Osteoblast (primary cell): ENCODE data around the gene ZBED4. TPM values are rescaled to one million over a fixed set of nuclear protein-coding genes. Genes with fewer than 3 reads are reported as not detected.

Source experiments
- DNase-seq: peaks from one replicate; pipeline ENCODE4 v3.0.0; 2011; ENCODE audit warnings: low spot score, mixed read lengths; ENCODE audit not compliant: insufficient read length; ENCODE audit errors: missing footprints
- H2AFZ ChIP-seq: 2 replicates; pipeline ENCODE4 v1.6.0; 2011; ENCODE audit warnings: mild to moderate bottlenecking, low read length
- H3K27ac ChIP-seq: 2 replicates; pipeline ENCODE4 v1.5.1; 2011; ENCODE audit warnings: mild to moderate bottlenecking, low read depth, low read length, moderate library complexity
- H3K27me3 ChIP-seq: 2 replicates; pipeline ENCODE4 v1.6.0; 2012; ENCODE audit warnings: mild to moderate bottlenecking, control low read depth, inconsistent platforms, low read length, moderate library complexity; ENCODE audit not compliant: insufficient read depth
- H3K36me3 ChIP-seq: 2 replicates; pipeline ENCODE4 v1.5.1; 2011; ENCODE audit warnings: mild to moderate bottlenecking, low read length, control low read depth, moderate library complexity; ENCODE audit not compliant: insufficient read depth
- H3K4me1 ChIP-seq: 2 replicates; pipeline ENCODE4 v1.5.1; 2011; ENCODE audit warnings: mild to moderate bottlenecking, low read length, control low read depth, moderate library complexity; ENCODE audit not compliant: insufficient read depth
- H3K4me2 ChIP-seq: 2 replicates; pipeline ENCODE4 v1.6.0; 2011; ENCODE audit warnings: mild to moderate bottlenecking, low read length; ENCODE audit not compliant: insufficient read depth
- H3K4me3 ChIP-seq: fragments of 200-600 bp; sonication (generic); 3 replicates; pipeline ENCODE4 v1.5.1; 2012; ENCODE audit warnings: mild to moderate bottlenecking, low read length, inconsistent platforms; ENCODE audit not compliant: insufficient read depth
- H3K79me2 ChIP-seq: 2 replicates; pipeline ENCODE4 v1.6.0; 2012; ENCODE audit warnings: mild to moderate bottlenecking, low read length, control low read depth, inconsistent platforms; ENCODE audit not compliant: insufficient read depth
- H3K9me3 ChIP-seq: 2 replicates; pipeline ENCODE4 v1.5.1; 2011; ENCODE audit warnings: low read depth, low read length, control low read depth
- H4K20me1 ChIP-seq: 2 replicates; pipeline ENCODE4 v1.6.0; 2012; ENCODE audit warnings: mild to moderate bottlenecking, low read length, control low read depth; ENCODE audit not compliant: insufficient read depth
- total RNA-seq: library from RNA; depleted of rRNA; stranded (reverse); fragments of >200 nt; gene quantifications from 2 replicates; pipeline ENCODE4 v1.2.3, GENCODE V29; 2012
- TF ChIP-seq, protein P1 (sequence below): IDR thresholded peaks from 2 replicates; pipeline ENCODE4 v1.5.1; 2011; ENCODE audit warnings: mild to moderate bottlenecking, low read depth, low read length, moderate library complexity; ENCODE audit errors: extremely low read depth

ZBED4 gene
- total RNA-seq, 1 donor: 8.3 TPM

DNA sequence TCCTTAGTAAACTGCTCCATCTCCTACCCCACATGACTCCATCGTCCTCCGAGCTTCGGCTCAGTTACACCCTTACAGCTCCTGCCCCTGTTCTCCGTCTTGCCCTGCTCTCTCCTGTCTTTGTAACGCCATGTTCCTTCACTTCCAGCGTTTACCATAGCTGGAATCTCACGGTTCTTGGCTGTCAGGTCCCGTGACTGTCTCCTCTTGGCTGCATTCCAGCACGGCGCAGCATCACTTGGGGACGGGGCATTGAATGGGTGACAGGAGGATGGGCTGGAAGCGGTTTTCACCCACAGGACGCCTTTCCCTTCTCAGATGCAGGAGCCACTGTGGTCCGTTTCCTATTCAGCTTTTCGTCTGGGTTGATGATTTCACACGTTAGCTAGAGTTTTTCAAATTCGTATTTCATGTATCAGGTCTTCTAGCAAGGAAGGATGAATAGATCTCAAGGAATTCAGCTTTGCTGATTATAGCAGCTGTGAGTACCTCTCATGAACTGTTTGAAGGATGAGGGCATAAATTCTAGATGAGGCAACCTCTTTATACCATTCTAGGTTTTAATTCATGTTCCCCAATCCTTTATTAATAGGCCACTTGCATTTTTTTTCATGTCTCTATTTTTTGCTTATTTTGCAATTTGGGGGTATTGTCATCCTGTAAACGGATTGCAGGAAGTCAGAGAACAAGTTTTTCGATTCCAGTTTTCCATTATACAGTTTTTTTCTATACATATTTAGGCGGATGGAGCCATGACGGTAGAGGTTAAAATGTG lies 29.1 kb downstream of the ZBED4 start:
- peaks cover 91% of the 10 kb centered on the region for H3K79me2 ChIP-seq
- H2AFZ ChIP-seq: no peak overlapping the region
- no peak for DNase-seq
- H3K4me2 ChIP-seq: no peak overlapping the region
- no peaks in the 10 kb centered on the region for H3K9me3 ChIP-seq
- peaks cover 28% of the 10 kb centered on the region for H4K20me1 ChIP-seq
- peaks cover 3% of the 10 kb centered on the region for H3K4me1 ChIP-seq
- H3K36me3 ChIP-seq: peaks cover 26% of the 10 kb centered on the region
- no peaks in the 10 kb centered on the region for H3K27me3 ChIP-seq
- no peak overlapping the region for H3K4me3 ChIP-seq
- TF ChIP-seq, protein P1, sequence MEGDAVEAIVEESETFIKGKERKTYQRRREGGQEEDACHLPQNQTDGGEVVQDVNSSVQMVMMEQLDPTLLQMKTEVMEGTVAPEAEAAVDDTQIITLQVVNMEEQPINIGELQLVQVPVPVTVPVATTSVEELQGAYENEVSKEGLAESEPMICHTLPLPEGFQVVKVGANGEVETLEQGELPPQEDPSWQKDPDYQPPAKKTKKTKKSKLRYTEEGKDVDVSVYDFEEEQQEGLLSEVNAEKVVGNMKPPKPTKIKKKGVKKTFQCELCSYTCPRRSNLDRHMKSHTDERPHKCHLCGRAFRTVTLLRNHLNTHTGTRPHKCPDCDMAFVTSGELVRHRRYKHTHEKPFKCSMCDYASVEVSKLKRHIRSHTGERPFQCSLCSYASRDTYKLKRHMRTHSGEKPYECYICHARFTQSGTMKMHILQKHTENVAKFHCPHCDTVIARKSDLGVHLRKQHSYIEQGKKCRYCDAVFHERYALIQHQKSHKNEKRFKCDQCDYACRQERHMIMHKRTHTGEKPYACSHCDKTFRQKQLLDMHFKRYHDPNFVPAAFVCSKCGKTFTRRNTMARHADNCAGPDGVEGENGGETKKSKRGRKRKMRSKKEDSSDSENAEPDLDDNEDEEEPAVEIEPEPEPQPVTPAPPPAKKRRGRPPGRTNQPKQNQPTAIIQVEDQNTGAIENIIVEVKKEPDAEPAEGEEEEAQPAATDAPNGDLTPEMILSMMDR: no peak
- no peak overlapping the region for H3K27ac ChIP-seq

DNA sequence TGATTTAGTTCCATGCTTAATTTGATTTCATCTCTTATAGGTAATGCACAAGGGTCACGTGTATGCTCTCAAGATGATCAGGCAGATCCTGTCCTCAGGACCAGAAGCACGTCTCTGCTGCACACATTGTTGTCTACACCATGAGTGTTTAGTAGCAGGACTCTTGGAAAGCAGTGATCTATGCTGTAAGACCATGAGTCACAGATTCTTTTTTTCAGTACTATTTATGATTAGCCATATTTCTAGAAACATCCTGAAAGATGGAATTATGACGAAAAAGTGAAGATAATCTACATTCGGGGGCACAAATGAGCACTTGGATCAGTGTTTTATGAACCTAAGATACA lies 29.6 kb downstream of the ZBED4 start:
- Histone ChIP-seq H3K4me2 (no peak overlapping the region), H3K36me3 (peaks cover 28% of the 10 kb centered on the region), H3K27me3 (no peaks in the 10 kb centered on the region), H3K79me2 (peaks cover 89% of the 10 kb centered on the region), H2AFZ (no peak overlapping the region), H3K4me3 (no peak overlapping the region), H3K9me3 (no peaks in the 10 kb centered on the region), H3K27ac (no peak overlapping the region), H3K4me1 (peaks cover 3% of the 10 kb centered on the region), H4K20me1 (peaks cover 26% of the 10 kb centered on the region)
- TF ChIP-seq, protein P1: no peak
- DNase-seq: peak; percentile 92

DNA sequence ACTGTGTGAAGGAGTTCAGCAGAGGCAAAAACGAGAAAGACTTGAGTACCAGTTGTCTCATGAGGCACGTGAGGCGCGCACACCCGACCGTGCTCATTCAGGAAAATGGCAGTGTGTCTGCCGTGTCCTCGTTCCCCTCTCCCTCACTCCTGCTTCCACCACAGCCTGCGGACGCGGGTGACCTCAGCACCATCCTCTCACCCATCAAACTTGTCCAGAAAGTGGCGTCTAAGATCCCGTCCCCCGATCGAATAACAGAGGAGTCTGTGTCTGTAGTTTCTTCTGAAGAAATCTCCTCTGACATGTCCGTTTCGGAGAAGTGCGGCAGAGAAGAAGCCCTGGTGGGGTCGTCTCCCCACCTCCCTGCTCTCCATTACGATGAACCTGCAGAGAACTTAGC lies 30.4 kb downstream of the ZBED4 start:
- no peak overlapping the region for H2AFZ ChIP-seq
- H4K20me1 ChIP-seq: peaks cover 26% of the 10 kb centered on the region
- no peak overlapping the region for H3K4me2 ChIP-seq
- no peak for DNase-seq
- H3K9me3 ChIP-seq: no peaks in the 10 kb centered on the region
- peaks cover 3% of the 10 kb centered on the region for H3K4me1 ChIP-seq
- peaks cover 88% of the 10 kb centered on the region for H3K79me2 ChIP-seq
- TF ChIP-seq, protein P1: no peak
- H3K27me3 ChIP-seq: no peaks in the 10 kb centered on the region
- H3K27ac ChIP-seq: no peak overlapping the region
- peaks cover 28% of the 10 kb centered on the region for H3K36me3 ChIP-seq
- H3K4me3 ChIP-seq: no peak overlapping the region

DNA sequence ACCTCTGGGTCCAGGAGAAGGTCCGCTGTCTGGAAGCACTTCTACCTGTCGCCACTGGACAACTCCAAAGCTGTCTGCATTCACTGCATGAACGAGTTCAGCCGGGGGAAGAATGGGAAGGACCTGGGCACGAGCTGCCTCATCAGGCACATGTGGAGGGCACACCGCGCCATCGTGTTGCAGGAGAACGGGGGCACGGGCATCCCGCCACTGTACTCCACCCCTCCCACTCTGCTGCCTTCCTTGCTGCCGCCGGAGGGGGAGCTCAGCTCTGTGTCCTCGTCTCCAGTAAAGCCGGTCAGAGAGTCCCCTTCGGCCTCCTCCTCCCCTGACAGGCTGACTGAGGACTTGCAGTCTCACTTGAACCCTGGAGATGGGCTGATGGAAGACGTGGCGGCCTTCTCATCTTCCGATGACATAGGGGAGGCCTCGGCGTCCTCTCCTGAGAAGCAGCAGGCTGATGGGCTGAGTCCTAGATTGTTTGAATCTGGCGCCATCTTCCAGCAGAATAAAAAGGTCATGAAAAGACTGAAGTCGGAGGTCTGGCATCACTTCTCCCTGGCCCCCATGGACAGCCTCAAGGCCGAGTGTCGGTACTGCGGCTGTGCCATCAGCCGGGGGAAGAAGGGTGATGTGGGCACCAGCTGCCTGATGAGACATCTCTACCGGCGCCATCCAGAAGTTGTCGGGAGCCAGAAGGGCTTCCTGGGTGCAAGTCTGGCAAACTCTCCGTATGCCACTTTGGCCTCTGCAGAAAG lies 31.0 kb downstream of the ZBED4 start:
- Histone ChIP-seq H3K4me2 (no peak overlapping the region), H3K36me3 (peaks cover 28% of the 10 kb centered on the region), H3K4me3 (no peak overlapping the region), H3K27ac (no peak overlapping the region), H4K20me1 (peaks cover 29% of the 10 kb centered on the region), H3K27me3 (no peaks in the 10 kb centered on the region), H3K9me3 (no peaks in the 10 kb centered on the region), H2AFZ (no peak overlapping the region), H3K4me1 (peaks cover 3% of the 10 kb centered on the region), H3K79me2 (peaks cover 88% of the 10 kb centered on the region)
- no peak for DNase-seq
- TF ChIP-seq, protein P1: no peak
